ENCODE measurements around the gene NIN.

NIN gene

GRCh38 chr14:50790589-50790988 is 40.4 kb downstream of the NIN start:
- no peak for DNase-seq (ENCODE audit: low read depth)

GRCh38 chr14:50786751-50787464 is 44.1 kb downstream of the NIN start:
- DNase-seq (ENCODE audit: low read depth): no peak

GRCh38 chr14:50785457-50786063 is 45.4 kb downstream of the NIN start:
- no peak for DNase-seq (ENCODE audit: low read depth)

GRCh38 chr14:50784683-50785456 is 46.1 kb downstream of the NIN start:
- DNase-seq (ENCODE audit: low read depth): no peak

- no peak for DNase-seq (ENCODE audit: low read depth)
Measured at GRCh38 chr14:50783563-50783962, 47.4 kb downstream of the NIN start.

GRCh38 chr14:50780393-50780792 is 50.6 kb downstream of the NIN start:
- no peak for DNase-seq (ENCODE audit: low read depth)

GRCh38 chr14:50778721-50779483 is 52.1 kb downstream of the NIN start:
- no peak for DNase-seq (ENCODE audit: low read depth)

GRCh38 chr14:50776522-50776921 is 54.4 kb downstream of the NIN start:
- DNase-seq (ENCODE audit: low read depth): no peak

GRCh38 chr14:50775357-50775756 is 55.6 kb downstream of the NIN start:
- no peak for DNase-seq (ENCODE audit: low read depth)

- no peak for DNase-seq (ENCODE audit: low read depth)
Measured at GRCh38 chr14:50774542-50775267, 56.3 kb downstream of the NIN start.

GRCh38 chr14:50773632-50774541 is 57.1 kb downstream of the NIN start:
- DNase-seq (ENCODE audit: low read depth): no peak

- DNase-seq (ENCODE audit: low read depth): no peak
Measured at GRCh38 chr14:50772412-50772811, 58.5 kb downstream of the NIN start.

GRCh38 chr14:50770586-50770985 is 60.4 kb downstream of the NIN start:
- DNase-seq (ENCODE audit: low read depth): no peak

GRCh38 chr14:50769863-50770500 is 61.0 kb downstream of the NIN start:
- DNase-seq (ENCODE audit: low read depth): no peak

GRCh38 chr14:50768680-50769079 is 62.3 kb downstream of the NIN start:
- no peak for DNase-seq (ENCODE audit: low read depth)

- no peak for DNase-seq (ENCODE audit: low read depth)
Measured at GRCh38 chr14:50766338-50766886, 64.5 kb downstream of the NIN start.

GRCh38 chr14:50763382-50764007 is 67.5 kb downstream of the NIN start:
- no peak for DNase-seq (ENCODE audit: low read depth)

- no peak for DNase-seq (ENCODE audit: low read depth)
Measured at GRCh38 chr14:50762931-50763300, 68.0 kb downstream of the NIN start.

Measured in activated T-cell treated with anti-CD3 and anti-CD28 coated beads for 48 hours (primary cell).